HepG2 (cell line): ENCODE results near the gene LILRB3. TPM values are rescaled to one million over a fixed set of nuclear protein-coding genes. Genes with fewer than 3 reads are reported as not detected.

Experiments
- HMG20B ChIP-seq: conservative IDR thresholded peaks from 2 replicates; pipeline ENCODE4 v1.6.1; 2016; ENCODE audit warnings: missing genetic modification reagents, missing compliant biosample characterization
- KLF13 ChIP-seq: sonication (generic); formaldehyde crosslinking; IDR thresholded peaks from 2 replicates; pipeline ENCODE4 v1.4.0; 2020; ENCODE audit warnings: mild to moderate bottlenecking, missing genetic modification reagents
- MXD4 ChIP-seq: IDR thresholded peaks from 2 replicates; pipeline ENCODE4 v1.6.1; 2016; ENCODE audit warnings: mild to moderate bottlenecking, missing biosample characterization, missing genetic modification reagents
- NR3C1 ChIP-seq: sonication (generic); formaldehyde crosslinking; IDR thresholded peaks from 2 replicates; pipeline ENCODE4 v1.4.0; 2020; ENCODE audit warnings: missing genetic modification reagents
- WIZ ChIP-seq: sonication (generic); formaldehyde crosslinking; IDR thresholded peaks from 2 replicates; pipeline ENCODE4 v1.5.1; 2020; ENCODE audit warnings: mild to moderate bottlenecking, missing genetic modification reagents
- ZFAT ChIP-seq: sonication (generic); formaldehyde crosslinking; conservative IDR thresholded peaks from 2 replicates; pipeline ENCODE4 v1.8.1; 2023; ENCODE audit warnings: missing genetic modification reagents, inconsistent platforms
- ZMYM2 ChIP-seq: sonication (generic); formaldehyde crosslinking; IDR thresholded peaks from 2 replicates; pipeline ENCODE4 v1.8.0; 2022; ENCODE audit warnings: mild to moderate bottlenecking, missing genetic modification reagents
- ZNF879 ChIP-seq: sonication (generic); formaldehyde crosslinking; IDR thresholded peaks from 2 replicates; pipeline ENCODE4 v1.8.1; 2023; ENCODE audit warnings: missing genetic modification reagents
- ZNF883 ChIP-seq: sonication (generic); formaldehyde crosslinking; IDR thresholded peaks from 2 replicates; pipeline ENCODE4 v1.5.1; 2020; ENCODE audit warnings: mild to moderate bottlenecking, missing genetic modification reagents; ENCODE audit errors: not compliant biosample characterization
- polyA plus RNA-seq, 8 experiments: library from polyadenylated mRNA; depleted of rRNA in 3 of 8; stranded (reverse) in 7 of 8; unstranded in 1 of 8; fragments of >200 nt; fragmentation: Illumina TruSeq in 4 of 8; extraction: Trizol in 4 of 8; gene quantifications; 2 replicates each; pipeline versions ENCODE4 v1.2.1 to v1.2.3, GENCODE V29; 2011 to 2016; ENCODE audit warnings: low read depth in 4 of 8, missing spikeins in 1 of 8, mixed read lengths in 1 of 8; ENCODE audit not compliant: insufficient read depth in 1 of 8
- total RNA-seq, 5 experiments: library from RNA; depleted of rRNA; stranded (reverse); fragments of >200 nt; fragmentation: Illumina TruSeq; extraction: Trizol; gene quantifications; 2 replicates each; pipeline ENCODE4 v1.2.3, GENCODE V29; 2016; ENCODE audit warnings: low read depth in 1 of 5
- TF ChIP-seq, protein P1 (sequence below): sonication (generic); formaldehyde crosslinking; IDR thresholded peaks from 2 replicates; pipeline ENCODE4 v1.5.1; 2020; ENCODE audit warnings: missing genetic modification reagents, mild to moderate bottlenecking, borderline replicate concordance
- TF ChIP-seq, protein P2 (sequence below): sonication (generic); formaldehyde crosslinking; IDR thresholded peaks from 2 replicates; pipeline ENCODE4 v1.4.0; 2020; ENCODE audit warnings: missing genetic modification reagents
- TF ChIP-seq, protein P3 (sequence below): sonication (generic); formaldehyde crosslinking; IDR thresholded peaks from 2 replicates; pipeline ENCODE4 v1.8.1; 2023; ENCODE audit warnings: mild to moderate bottlenecking, moderate library complexity, missing genetic modification reagents
- TF ChIP-seq, protein P4 (sequence below): sonication (generic); IDR thresholded peaks from 2 replicates; pipeline ENCODE4 v1.6.1; 2016; ENCODE audit warnings: low read depth, borderline replicate concordance
- TF ChIP-seq, protein P5 (sequence below): IDR thresholded peaks from 2 replicates; pipeline ENCODE4 v1.6.1; 2016; ENCODE audit warnings: missing compliant biosample characterization, missing genetic modification reagents, borderline replicate concordance
- TF ChIP-seq, protein P6 (sequence below): sonication (generic); formaldehyde crosslinking; IDR thresholded peaks from 2 replicates; pipeline ENCODE4 v1.4.0; 2020; ENCODE audit warnings: mild to moderate bottlenecking, missing genetic modification reagents, borderline replicate concordance

Gene LILRB3
- total and polyA plus RNA-seq, 2 of the 13 experiments (the other 11 are each of a cell fraction or from before 2014, with no cell fraction given): 0.22 TPM; not detected in 1

DNA sequence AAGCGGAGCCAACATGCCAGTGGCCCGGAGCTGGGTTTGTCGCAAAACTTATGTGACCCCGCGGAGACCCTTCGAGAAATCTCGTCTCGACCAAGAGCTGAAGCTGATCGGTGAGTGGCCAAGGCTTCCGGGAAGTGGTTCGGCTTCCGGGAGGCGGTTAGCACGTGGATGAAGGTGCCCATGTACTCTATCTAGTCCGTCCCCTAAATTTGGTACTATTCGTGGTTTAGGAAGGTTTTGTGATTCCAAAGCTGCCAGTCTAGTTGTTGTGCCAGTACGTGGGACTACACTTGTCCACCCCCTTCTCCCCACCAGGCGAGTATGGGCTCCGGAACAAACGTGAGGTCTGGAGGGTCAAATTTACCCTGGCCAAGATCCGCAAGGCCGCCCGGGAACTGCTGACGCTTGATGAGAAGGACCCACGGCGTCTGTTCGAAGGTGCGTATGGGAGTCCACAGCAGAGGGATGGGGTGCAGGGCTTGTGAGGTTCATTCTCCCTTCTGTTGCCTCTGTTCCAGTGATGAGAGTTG, 21.6 kb downstream of the LILRB3 start (continued):
- TF ChIP-seq, protein P1, sequence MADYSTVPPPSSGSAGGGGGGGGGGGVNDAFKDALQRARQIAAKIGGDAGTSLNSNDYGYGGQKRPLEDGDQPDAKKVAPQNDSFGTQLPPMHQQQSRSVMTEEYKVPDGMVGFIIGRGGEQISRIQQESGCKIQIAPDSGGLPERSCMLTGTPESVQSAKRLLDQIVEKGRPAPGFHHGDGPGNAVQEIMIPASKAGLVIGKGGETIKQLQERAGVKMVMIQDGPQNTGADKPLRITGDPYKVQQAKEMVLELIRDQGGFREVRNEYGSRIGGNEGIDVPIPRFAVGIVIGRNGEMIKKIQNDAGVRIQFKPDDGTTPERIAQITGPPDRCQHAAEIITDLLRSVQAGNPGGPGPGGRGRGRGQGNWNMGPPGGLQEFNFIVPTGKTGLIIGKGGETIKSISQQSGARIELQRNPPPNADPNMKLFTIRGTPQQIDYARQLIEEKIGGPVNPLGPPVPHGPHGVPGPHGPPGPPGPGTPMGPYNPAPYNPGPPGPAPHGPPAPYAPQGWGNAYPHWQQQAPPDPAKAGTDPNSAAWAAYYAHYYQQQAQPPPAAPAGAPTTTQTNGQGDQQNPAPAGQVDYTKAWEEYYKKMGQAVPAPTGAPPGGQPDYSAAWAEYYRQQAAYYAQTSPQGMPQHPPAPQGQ (CRISPR knock-in tag): 0 out of 2 replicates have a peak, but pooled peaks have one; percentile 1
- TF ChIP-seq, protein P2, sequence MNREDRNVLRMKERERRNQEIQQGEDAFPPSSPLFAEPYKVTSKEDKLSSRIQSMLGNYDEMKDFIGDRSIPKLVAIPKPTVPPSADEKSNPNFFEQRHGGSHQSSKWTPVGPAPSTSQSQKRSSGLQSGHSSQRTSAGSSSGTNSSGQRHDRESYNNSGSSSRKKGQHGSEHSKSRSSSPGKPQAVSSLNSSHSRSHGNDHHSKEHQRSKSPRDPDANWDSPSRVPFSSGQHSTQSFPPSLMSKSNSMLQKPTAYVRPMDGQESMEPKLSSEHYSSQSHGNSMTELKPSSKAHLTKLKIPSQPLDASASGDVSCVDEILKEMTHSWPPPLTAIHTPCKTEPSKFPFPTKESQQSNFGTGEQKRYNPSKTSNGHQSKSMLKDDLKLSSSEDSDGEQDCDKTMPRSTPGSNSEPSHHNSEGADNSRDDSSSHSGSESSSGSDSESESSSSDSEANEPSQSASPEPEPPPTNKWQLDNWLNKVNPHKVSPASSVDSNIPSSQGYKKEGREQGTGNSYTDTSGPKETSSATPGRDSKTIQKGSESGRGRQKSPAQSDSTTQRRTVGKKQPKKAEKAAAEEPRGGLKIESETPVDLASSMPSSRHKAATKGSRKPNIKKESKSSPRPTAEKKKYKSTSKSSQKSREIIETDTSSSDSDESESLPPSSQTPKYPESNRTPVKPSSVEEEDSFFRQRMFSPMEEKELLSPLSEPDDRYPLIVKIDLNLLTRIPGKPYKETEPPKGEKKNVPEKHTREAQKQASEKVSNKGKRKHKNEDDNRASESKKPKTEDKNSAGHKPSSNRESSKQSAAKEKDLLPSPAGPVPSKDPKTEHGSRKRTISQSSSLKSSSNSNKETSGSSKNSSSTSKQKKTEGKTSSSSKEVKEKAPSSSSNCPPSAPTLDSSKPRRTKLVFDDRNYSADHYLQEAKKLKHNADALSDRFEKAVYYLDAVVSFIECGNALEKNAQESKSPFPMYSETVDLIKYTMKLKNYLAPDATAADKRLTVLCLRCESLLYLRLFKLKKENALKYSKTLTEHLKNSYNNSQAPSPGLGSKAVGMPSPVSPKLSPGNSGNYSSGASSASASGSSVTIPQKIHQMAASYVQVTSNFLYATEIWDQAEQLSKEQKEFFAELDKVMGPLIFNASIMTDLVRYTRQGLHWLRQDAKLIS: no peak
- TF ChIP-seq, protein P3, sequence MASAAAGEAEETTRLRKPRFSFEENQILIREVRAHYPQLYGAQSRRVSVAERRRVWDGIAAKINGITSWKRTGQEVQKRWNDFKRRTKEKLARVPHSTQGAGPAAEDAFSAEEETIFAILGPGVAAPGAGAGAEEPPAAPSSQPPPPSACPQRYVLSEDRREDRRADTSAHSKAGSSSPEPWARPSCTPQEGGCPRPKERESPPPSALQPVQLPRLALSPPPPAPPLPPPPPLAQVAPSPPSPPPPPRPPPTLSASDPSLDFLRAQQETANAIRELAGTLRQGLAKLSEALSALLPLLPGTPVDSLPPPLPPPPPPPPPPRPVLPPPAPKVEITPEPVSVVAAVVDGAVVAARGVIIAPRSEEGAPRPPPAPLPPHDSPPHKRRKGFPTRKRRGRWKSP (CRISPR knock-in tag): no peak
- no peak for TF ChIP-seq ZNF879
- TF ChIP-seq, protein P4, sequence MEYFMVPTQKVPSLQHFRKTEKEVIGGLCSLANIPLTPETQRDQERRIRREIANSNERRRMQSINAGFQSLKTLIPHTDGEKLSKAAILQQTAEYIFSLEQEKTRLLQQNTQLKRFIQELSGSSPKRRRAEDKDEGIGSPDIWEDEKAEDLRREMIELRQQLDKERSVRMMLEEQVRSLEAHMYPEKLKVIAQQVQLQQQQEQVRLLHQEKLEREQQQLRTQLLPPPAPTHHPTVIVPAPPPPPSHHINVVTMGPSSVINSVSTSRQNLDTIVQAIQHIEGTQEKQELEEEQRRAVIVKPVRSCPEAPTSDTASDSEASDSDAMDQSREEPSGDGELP: no peak
- TF ChIP-seq KLF13 (CRISPR knock-in tag): no peak
- no peak for TF ChIP-seq NR3C1 (CRISPR knock-in tag)
- TF ChIP-seq ZMYM2 (CRISPR knock-in tag): no peak
- no peak for TF ChIP-seq ZNF883 (CRISPR knock-in tag)
- TF ChIP-seq MXD4 (CRISPR knock-in tag): no peak
- TF ChIP-seq, protein P5, sequence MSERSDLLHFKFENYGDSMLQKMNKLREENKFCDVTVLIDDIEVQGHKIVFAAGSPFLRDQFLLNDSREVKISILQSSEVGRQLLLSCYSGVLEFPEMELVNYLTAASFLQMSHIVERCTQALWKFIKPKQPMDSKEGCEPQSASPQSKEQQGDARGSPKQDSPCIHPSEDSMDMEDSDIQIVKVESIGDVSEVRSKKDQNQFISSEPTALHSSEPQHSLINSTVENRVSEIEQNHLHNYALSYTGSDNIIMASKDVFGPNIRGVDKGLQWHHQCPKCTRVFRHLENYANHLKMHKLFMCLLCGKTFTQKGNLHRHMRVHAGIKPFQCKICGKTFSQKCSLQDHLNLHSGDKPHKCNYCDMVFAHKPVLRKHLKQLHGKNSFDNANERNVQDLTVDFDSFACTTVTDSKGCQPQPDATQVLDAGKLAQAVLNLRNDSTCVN (CRISPR knock-in tag): no peak
- no peak for TF ChIP-seq HMG20B (CRISPR knock-in tag)
- TF ChIP-seq, protein P6, sequence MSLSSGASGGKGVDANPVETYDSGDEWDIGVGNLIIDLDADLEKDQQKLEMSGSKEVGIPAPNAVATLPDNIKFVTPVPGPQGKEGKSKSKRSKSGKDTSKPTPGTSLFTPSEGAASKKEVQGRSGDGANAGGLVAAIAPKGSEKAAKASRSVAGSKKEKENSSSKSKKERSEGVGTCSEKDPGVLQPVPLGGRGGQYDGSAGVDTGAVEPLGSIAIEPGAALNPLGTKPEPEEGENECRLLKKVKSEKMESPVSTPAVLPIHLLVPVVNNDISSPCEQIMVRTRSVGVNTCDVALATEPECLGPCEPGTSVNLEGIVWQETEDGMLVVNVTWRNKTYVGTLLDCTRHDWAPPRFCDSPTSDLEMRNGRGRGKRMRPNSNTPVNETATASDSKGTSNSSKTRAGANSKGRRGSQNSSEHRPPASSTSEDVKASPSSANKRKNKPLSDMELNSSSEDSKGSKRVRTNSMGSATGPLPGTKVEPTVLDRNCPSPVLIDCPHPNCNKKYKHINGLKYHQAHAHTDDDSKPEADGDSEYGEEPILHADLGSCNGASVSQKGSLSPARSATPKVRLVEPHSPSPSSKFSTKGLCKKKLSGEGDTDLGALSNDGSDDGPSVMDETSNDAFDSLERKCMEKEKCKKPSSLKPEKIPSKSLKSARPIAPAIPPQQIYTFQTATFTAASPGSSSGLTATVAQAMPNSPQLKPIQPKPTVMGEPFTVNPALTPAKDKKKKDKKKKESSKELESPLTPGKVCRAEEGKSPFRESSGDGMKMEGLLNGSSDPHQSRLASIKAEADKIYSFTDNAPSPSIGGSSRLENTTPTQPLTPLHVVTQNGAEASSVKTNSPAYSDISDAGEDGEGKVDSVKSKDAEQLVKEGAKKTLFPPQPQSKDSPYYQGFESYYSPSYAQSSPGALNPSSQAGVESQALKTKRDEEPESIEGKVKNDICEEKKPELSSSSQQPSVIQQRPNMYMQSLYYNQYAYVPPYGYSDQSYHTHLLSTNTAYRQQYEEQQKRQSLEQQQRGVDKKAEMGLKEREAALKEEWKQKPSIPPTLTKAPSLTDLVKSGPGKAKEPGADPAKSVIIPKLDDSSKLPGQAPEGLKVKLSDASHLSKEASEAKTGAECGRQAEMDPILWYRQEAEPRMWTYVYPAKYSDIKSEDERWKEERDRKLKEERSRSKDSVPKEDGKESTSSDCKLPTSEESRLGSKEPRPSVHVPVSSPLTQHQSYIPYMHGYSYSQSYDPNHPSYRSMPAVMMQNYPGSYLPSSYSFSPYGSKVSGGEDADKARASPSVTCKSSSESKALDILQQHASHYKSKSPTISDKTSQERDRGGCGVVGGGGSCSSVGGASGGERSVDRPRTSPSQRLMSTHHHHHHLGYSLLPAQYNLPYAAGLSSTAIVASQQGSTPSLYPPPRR (CRISPR knock-in tag): no peak
- no peak for TF ChIP-seq WIZ (CRISPR knock-in tag)
- no peak for TF ChIP-seq ZFAT
